Gastrocnemius medialis (tissue), 4 donors: ENCODE data around the gene GTF3C4. TPM values are rescaled to one million over a fixed set of nuclear protein-coding genes. Genes with fewer than 3 reads are reported as not detected.

Source experiments
- ATAC-seq, 2 donors: fragments of 150-250 bp; one replicate each; pipeline ENCODE4 v1.9.1; 2016
- DNase-seq, 2 donors: peaks; one replicate each; pipeline ENCODE4 v3.0.0-alpha.2; 2019
- H3K27ac ChIP-seq, 4 donors: fragments of 200-600 bp; sonication (generic); 1 replicate in 1 of 4; 2 replicates in 3 of 4; pipeline ENCODE4 v1.5.1; 2016 to 2018; ENCODE audit warnings: mild to moderate bottlenecking in 2 of 4, moderate library complexity in 1 of 4
- H3K27me3 ChIP-seq, 3 donors: fragments of 200-600 bp; sonication (generic) in 2 of 3; 1 replicate in 1 of 3; 2 replicates in 2 of 3; pipeline versions ENCODE4 v1.5.1 to v1.6.0; 2016 to 2019; ENCODE audit warnings: mild to moderate bottlenecking in 1 of 3, moderate library complexity in 1 of 3
- H3K36me3 ChIP-seq, 2 donors: fragments of 200-600 bp; sonication (generic) in 1 of 2; one replicate each; pipeline ENCODE4 v1.5.1; 2017 to 2018
- H3K4me1 ChIP-seq, 2 donors: fragments of 200-600 bp; sonication (generic) in 1 of 2; one replicate each; pipeline ENCODE4 v1.5.1; 2016 to 2017; ENCODE audit warnings: mild to moderate bottlenecking in 2 of 2
- H3K4me3 ChIP-seq, 4 donors: fragments of 200-600 bp; sonication (generic) in 3 of 4; 1 replicate in 1 of 4; 2 replicates in 3 of 4; pipeline ENCODE4 v1.5.1; 2016 to 2019; ENCODE audit warnings: mild to moderate bottlenecking in 2 of 4
- H3K9me3 ChIP-seq, 3 donors: fragments of 200-600 bp; sonication (generic) in 2 of 3; 1 replicate in 1 of 3; 2 replicates in 2 of 3; pipeline ENCODE4 v1.5.1; 2016 to 2019
- CTCF ChIP-seq, 5 experiments: fragments of 450-650 bp in 3 of 5; fragments of 200-600 bp in 2 of 5; sonication (generic) in 2 of 5; IDR thresholded peaks in 4 of 5; conservative IDR thresholded peaks in 1 of 5; 1 replicate in 4 of 5; 2 replicates in 1 of 5; pipeline ENCODE4 v1.5.1; 2016 to 2019; ENCODE audit warnings: antibody characterized with exemption in 5 of 5, mild to moderate bottlenecking in 3 of 5, moderate library complexity in 3 of 5
- POLR2A ChIP-seq, 2 donors: fragments of 450-650 bp; IDR thresholded peaks; one replicate each; pipeline ENCODE4 v1.6.1; 2017; ENCODE audit warnings: antibody characterized with exemption in 2 of 2, mild to moderate bottlenecking in 2 of 2, moderate library complexity in 2 of 2
- in situ Hi-C, 4 donors: fragments of 200-750 bp; cut with MboI; loops; one replicate each; pipeline versions ENCODE4 v1.15.0 to v1.8.0; 2017; ENCODE audit warnings: low sequenced_read_pairs in 4 of 4
- intact Hi-C: fragments of 100-400 bp; cut with DNase I; formaldehyde crosslinking; loops from one replicate; pipeline ENCODE4 v1.15.1; 2023; ENCODE audit warnings: low total_unique reads
- total RNA-seq, 4 donors: library from RNA; depleted of rRNA; stranded (reverse); fragments of >200 nt; gene quantifications; one replicate each; pipeline versions ENCODE4 v1.1.0 to v1.2.3, GENCODE V29; 2016

GTF3C4 gene
- total RNA-seq, 4 donors from 2014 or later, result 9.2 to 11.7 (median 10.8) TPM

GRCh38 chr9:132721661-132722060 lies 51.4 kb downstream of the GTF3C4 start:
- H3K36me3 ChIP-seq, result no peaks in the 10 kb centered on the region
- DNase-seq (no peak), ATAC-seq (no peak)
- TF ChIP-seq POLR2A (IDR thresholded peaks at IDR 0.05) (no peak), CTCF (IDR thresholded peaks at IDR 0.05 in 4 of 5, conservative IDR thresholded peaks at IDR 0.05 in 1 of 5) (no peak)
- in situ Hi-C loops, result no loop called here
- no peak overlapping the region for H3K4me3 ChIP-seq
- peaks cover 0 to 25% (median 18%) of the 10 kb centered on the region in 3 donors for H3K27me3 ChIP-seq
- H3K9me3 ChIP-seq, result no peaks in the 10 kb centered on the region
- no peak overlapping the region for H3K27ac ChIP-seq
- no peaks in the 10 kb centered on the region for H3K4me1 ChIP-seq
- intact Hi-C loops, result no loop called here

- ATAC-seq, result no peak
- Histone ChIP-seq H3K27me3 (peaks cover 0 to 19% (median 18%) of the 10 kb centered on the region in 3 donors), H3K4me1 (no peaks in the 10 kb centered on the region), H3K4me3 (no peak overlapping the region), H3K27ac (no peak overlapping the region), H3K9me3 (no peaks in the 10 kb centered on the region), H3K36me3 (no peaks in the 10 kb centered on the region)
- no peak for DNase-seq
- in situ Hi-C loops (no loop called here), intact Hi-C loops (no loop called here)
- TF ChIP-seq POLR2A (IDR thresholded peaks at IDR 0.05), result no peak
- TF ChIP-seq CTCF (IDR thresholded peaks at IDR 0.05 in 4 of 5, conservative IDR thresholded peaks at IDR 0.05 in 1 of 5), result no peak
Measured at GRCh38 chr9:132722564-132723065, 52.4 kb downstream of the GTF3C4 start.

GRCh38 chr9:132723809-132724208 lies 53.5 kb downstream of the GTF3C4 start:
- DNase-seq (no peak), ATAC-seq (no peak)
- Histone ChIP-seq H3K4me1 (no peaks in the 10 kb centered on the region), H3K36me3 (no peaks in the 10 kb centered on the region), H3K4me3 (no peak overlapping the region), H3K27me3 (peaks cover 0 to 22% (median 16%) of the 10 kb centered on the region in 3 donors), H3K27ac (no peak overlapping the region), H3K9me3 (no peaks in the 10 kb centered on the region)
- no peak for TF ChIP-seq POLR2A (IDR thresholded peaks at IDR 0.05)
- TF ChIP-seq CTCF (IDR thresholded peaks at IDR 0.05 in 4 of 5, conservative IDR thresholded peaks at IDR 0.05 in 1 of 5), result no peak
- in situ Hi-C loops (no loop called here), intact Hi-C loops (no loop called here)

DNA sequence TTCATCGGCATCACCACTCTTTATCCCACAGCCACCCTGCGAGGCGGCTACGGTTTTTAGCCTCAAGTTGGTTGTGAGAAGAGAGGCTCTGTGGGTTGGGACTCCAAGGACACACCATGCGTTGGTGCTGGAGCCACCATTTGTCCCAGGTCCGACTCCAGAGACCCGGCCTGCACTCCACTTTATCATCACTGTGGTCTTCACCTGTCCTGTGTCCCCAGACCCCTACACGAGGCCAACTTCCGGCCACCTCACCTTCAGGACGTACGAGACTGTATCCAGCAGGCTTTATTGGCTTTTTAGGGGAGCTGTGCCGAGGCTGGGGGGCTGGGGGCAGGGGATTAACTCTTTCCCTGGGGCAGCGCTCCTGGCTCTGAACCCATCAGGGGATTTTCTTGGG lies 55.0 kb downstream of the GTF3C4 start:
- Histone ChIP-seq H3K4me3 (no peak overlapping the region), H3K27me3 (peaks cover 0 to 13% (median 13%) of the 10 kb centered on the region in 3 donors), H3K36me3 (no peaks in the 10 kb centered on the region), H3K4me1 (no peaks in the 10 kb centered on the region), H3K9me3 (no peaks in the 10 kb centered on the region), H3K27ac (no peak overlapping the region)
- no peak for ATAC-seq
- no peak for DNase-seq
- intact Hi-C loops (no loop called here), in situ Hi-C loops (no loop called here)
- TF ChIP-seq POLR2A (IDR thresholded peaks at IDR 0.05), result no peak

DNA sequence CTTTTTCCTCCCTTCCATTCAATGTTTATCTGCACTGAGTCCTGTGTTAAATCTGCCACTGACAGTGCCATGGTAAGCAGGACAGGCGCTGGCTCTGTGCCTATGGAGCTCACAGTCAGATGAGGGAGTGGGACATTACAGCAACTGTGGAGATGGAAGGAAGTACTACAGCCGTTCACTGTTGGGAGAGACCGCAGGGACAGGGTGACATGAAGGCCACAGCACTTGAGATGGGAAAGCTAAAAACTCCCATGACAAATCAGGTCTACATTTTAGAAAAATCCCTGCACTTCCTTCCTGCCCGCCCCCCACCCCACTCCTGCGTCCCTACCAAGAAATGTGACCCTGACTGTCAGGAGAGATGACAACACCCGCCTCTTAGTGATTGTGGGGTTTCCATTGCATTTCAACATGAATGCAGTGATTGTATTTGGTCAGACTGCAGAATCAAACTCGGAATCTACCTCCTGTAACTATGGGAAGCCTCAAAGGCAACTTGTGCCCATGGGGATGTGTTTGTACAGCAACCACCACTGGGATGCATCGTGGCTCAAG lies 56.4 kb downstream of the GTF3C4 start:
- no peak for DNase-seq
- no peak overlapping the region for H3K27ac ChIP-seq
- intact Hi-C loops, result no loop called here
- no peaks in the 10 kb centered on the region for H3K4me1 ChIP-seq
- H3K9me3 ChIP-seq, result no peaks in the 10 kb centered on the region
- in situ Hi-C loops, result no loop called here
- TF ChIP-seq CTCF (IDR thresholded peaks at IDR 0.05 in 4 of 5, conservative IDR thresholded peaks at IDR 0.05 in 1 of 5) (no peak), POLR2A (IDR thresholded peaks at IDR 0.05) (no peak)
- no peak for ATAC-seq
- H3K36me3 ChIP-seq, result no peaks in the 10 kb centered on the region
- H3K4me3 ChIP-seq, result no peak overlapping the region
- H3K27me3 ChIP-seq, result peaks cover 0 to 17% (median 11%) of the 10 kb centered on the region in 3 donors
